ENCODE data around the gene CUX1.
A peak's percentile ranks its signal among the peaks of the same experiment; 100 is the strongest.

The CUX1 gene

GRCh38 chr7:102234801-102235550 is 417.6 kb downstream of the CUX1 start:
- TF ChIP-seq CTCF (conservative IDR thresholded peaks at IDR 0.05; ENCODE audit: low read depth, low read length): no peak
- H3K4me3 ChIP-seq (ENCODE audit: low read depth, low read length): no peak overlapping the region
- DNase-seq (ENCODE audit: low read depth): no peak

- no peak for TF ChIP-seq CTCF (conservative IDR thresholded peaks at IDR 0.05; ENCODE audit: low read depth, low read length)
- H3K4me3 ChIP-seq (ENCODE audit: low read depth, low read length): no peak overlapping the region
- no peak for DNase-seq (ENCODE audit: low read depth)
Observed at GRCh38 chr7:102236102-102236501, 418.7 kb downstream of the CUX1 start.

GRCh38 chr7:102236592-102237287 is 419.3 kb downstream of the CUX1 start:
- DNase-seq (ENCODE audit: low read depth): peak; percentile 93
- TF ChIP-seq CTCF (conservative IDR thresholded peaks at IDR 0.05; ENCODE audit: low read depth, low read length): peak; percentile 88
- H3K4me3 ChIP-seq (ENCODE audit: low read depth, low read length): no peak overlapping the region

GRCh38 chr7:102239206-102239820 is 421.9 kb downstream of the CUX1 start:
- TF ChIP-seq CTCF (conservative IDR thresholded peaks at IDR 0.05; ENCODE audit: low read depth, low read length): no peak
- no peak for DNase-seq (ENCODE audit: low read depth)
- H3K4me3 ChIP-seq (ENCODE audit: low read depth, low read length): no peak overlapping the region

GRCh38 chr7:102241431-102241830 is 424.0 kb downstream of the CUX1 start:
- H3K4me3 ChIP-seq (ENCODE audit: low read depth, low read length): no peak overlapping the region
- DNase-seq (ENCODE audit: low read depth): no peak
- no peak for TF ChIP-seq CTCF (conservative IDR thresholded peaks at IDR 0.05; ENCODE audit: low read depth, low read length)

- TF ChIP-seq CTCF (conservative IDR thresholded peaks at IDR 0.05; ENCODE audit: low read depth, low read length): no peak
- H3K4me3 ChIP-seq (ENCODE audit: low read depth, low read length): no peak overlapping the region
- no peak for DNase-seq (ENCODE audit: low read depth)
Observed at GRCh38 chr7:102244601-102245000, 427.2 kb downstream of the CUX1 start.
